ENCODE data around the gene PLB1. TPM values are rescaled to one million over a fixed set of nuclear protein-coding genes. Genes with fewer than 3 reads are reported as not detected.
A peak's percentile ranks its signal among the peaks of the same experiment; 100 is the strongest.

Gene PLB1
- polyA plus RNA-seq, 3 donors = 1.2 to 1.7 (median 1.4) TPM

DNA sequence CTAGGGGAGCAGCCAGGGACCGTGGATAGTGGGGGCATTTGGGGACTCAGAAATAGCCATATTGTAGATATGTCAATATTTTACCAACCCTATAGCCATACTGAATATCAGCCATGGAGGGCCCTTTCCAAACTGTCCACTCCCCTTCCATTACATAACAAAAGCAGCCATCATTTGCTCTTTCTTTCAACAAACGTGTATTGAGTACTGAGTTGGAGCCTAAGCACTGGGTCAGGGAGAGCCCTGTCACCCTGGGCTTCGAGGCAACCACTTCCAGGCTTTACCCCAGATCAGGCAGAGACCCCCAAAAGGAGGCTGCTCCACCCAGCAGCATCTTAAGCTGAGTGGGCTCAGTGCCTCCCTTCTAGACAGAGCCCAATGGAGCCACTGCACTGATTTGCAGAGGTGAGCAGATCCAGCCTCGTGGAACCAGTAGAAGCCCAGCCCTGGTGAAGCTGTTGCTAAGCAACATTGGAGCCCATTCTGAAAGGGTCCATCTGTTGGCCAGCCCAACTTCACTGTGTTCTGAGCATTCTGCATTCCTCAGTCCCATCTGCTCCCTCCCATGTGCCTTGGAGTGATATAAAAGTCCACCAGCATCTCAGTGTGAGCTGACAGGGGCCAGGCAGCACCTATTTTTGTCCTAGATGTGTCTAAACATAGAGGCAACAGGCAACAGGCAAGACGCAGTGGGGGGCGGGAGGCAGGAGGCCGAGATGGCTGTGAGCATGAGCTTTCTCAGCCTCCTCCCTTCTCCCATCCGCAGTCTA is 112.1 kb downstream of the PLB1 start:
- DNase-seq (ENCODE audit: low read depth in 3 of 3, low spot score in 2 of 3) = no peak

DNA sequence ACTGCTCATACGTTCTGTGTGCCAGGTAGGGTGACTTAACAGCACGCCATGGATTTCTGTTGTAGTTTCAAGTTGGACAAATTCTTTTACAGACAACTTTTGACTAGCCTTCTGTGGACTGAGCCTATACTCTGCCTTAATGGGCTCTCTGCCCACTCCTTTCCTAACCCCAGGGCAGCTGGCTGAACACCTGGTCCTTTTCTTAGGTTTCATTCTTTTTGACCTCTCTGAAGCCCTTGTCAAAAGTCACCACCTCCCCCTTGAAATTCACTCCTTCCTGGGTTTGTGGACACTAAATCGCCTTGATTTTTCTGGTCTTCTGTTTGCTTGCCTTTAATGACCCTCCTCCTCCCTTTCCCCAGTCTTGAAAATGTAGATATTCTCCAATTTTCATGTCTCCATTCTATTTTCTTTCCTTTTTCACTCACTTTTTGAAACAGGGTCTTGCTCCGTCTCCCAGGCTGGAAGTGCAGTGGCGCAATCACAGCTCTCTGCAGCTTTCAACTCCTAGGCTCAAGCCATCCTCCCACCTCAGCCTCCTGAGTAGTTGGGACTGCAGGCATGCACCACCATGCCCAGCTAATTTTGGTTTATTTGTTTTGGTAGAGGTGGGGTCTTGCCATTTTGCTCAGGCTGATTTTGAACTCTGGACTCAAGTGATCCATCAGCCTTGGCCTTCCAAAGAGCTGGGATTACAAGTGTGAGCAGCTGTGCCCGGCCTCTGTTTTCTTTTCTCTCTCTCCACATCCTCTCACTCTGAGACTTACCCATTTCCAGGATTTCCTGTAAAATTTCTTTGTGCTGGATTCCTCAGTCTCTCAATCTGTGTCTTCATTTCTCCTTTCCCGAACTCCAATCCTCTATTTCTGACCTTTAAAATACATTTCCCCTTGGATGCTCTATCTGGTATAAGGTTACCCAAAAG is 112.9 kb downstream of the PLB1 start:
- DNase-seq (ENCODE audit: low read depth in 3 of 3, low spot score in 2 of 3) = no peak

DNA sequence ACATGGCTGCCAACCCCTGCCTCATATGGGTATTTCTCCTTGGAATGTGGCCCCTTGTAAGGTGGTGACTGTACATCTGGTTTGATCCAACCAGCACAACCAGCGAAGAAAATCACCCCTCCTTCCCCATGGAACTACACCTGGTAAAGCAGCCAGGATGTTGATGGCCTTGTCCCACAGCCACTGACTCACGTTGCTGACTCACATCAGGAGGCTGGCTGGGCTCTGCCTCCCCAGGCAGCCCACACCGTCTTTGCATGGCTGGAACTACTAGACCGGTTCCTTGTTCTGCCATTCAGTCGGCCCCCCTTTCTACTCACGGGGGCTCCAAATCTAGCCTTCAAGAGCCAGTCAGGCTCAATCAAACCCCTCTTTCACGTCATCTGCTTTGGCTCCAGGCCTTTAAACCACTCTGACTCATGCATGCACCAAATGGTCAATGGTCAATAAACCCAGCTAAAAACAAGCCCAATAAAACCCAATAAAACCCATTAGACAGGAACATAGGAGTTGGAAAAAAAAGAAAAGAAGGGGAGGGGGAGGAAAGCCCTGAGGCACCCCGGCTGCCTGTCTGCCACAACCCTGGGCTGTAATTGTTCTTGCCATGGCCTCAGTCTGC is 114.8 kb downstream of the PLB1 start:
- DNase-seq (ENCODE audit: low read depth in 3 of 3, low spot score in 2 of 3) = no peak

DNA sequence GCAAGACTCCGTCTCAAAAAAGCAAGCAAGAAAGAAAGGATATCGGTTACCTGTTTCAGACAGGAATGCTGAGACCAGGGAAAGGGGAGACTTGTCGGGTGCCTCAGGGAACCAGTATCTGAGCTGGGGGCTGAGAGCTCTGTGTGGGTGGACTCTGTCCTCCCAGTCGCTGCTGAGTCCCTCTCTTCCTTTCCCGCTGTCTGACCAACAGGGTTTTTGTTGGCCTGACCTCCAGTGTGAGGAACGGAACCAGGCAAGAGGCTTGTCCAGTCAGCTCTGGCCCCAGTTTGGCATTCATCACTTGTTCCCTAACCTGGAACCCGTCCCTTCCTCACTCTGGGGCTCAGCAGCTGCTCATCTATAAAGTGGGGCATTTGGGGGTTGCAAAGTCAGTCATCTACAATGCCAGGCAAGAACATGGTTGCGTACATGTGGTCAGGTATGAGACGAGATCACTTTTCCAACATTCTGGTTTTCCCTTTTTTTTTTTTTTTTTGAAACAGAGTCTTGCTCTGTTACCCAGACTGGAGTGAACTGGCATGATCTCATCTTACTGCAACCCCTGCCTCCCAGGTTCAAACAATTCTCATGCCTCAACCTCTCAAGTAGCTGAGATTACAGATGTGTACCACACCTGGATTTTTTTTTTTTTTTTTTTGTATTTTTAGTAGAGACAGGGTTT is 116.4 kb downstream of the PLB1 start:
- no peak for DNase-seq (ENCODE audit: low read depth in 3 of 3, low spot score in 2 of 3)

DNA sequence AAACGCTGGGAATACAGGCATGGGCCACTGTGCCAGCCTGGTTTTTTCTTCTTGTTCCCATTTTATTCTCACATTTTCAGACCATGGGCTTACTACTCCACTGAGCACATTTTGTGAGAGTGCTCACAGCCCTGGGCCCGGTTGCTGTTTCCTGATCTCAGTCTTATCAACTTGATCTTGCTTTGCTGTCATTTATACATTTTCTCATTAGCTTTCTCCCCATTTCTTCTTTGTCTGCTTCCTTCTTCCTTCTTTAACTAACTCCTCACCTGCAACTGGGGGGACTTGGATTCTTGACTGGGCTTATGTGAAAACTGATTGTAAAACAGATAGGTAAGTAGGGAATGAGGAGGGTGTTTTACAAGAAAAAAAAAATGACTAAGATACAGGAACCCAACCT is 117.3 kb downstream of the PLB1 start:
- no peak for DNase-seq (ENCODE audit: low read depth in 3 of 3, low spot score in 2 of 3)

DNA sequence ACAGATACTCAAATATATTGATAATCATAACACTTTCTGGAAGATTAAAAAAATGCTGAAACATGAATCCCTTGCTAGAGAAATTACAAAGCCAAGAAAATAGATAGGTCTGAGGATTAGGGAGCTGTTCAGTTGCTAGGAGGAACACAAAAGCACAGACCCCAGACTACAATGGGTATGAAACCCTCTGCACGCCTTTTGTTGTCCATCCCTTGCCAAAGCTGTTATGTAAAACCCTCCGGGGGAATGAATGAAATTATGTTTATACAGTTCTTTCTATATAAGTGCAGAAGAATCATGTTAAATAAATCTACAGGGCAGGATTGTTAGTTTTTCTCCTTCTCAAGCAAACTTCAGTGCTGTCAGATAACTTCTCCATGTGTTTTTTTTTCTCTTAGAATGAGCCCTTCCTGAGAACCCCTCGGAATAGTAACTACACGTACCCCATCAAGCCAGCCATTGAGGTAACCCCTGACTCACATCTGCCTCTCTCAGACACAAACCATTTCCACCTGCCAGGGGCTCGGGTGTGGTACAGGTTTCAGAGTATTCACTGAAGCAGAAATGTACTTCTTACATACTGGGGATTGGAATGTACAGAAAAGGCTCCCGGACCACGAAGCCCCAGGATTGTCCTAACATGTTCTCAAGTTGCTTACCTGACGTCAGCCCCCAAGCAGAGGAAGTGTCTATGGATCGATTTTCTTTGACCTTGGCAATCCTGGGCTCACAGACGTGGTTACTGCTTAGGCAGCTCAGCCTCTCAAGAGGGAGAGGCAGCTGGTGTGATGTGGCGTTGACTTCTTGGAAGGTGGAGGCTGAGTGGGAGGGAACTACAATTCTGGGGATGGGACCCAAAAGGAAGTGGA is 118.0 kb downstream of the PLB1 start:
- DNase-seq (ENCODE audit: low read depth in 3 of 3, low spot score in 2 of 3) = no peak

DNA sequence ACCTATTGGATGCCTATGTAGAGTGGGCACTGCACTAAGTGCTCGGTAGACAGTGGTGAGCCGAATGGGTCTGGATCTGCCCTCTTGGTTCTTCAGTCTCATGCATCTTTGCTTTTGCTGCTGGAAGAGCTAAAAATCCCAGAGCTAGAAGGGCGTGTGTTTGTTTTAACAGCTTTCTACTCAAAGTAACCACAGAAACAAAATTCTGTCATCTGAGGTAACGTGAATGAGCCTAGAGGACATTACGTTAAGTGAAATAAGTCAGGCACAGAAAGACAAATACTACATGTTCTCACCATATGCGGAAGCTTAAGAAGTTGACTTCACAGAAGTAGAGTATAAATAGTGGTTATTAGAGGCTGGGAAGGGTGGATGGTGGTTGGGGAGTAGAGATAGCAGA is 119.8 kb downstream of the PLB1 start:
- DNase-seq (ENCODE audit: low read depth in 3 of 3, low spot score in 2 of 3) = no peak

DNA sequence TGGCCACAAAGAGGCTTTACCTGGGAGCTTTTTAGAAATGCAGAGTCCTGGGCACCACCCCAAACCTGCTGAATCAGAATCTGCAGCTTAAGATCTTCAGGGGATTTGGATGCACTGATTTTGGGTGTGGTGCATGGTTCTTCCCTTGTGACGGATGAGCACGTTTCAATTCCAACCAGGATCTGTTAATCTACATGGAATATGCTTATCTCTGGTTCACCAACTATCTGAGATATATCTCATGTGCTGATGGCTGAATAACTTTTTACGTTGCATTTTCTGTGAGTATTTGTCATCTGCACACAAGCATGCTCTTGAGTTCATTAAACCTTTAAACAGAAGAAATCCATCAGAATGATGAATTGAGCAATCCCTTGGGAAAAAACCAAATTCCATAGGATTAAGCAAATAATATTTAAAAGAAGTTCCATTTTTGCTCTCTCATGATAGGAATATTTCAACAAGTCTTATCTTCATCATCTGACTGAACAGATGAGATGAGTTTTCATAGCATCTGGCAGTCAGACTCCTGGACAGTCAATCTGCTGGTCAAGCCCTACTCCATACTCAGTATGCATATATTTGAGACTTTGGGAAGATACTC is 120.6 kb downstream of the PLB1 start:
- DNase-seq (ENCODE audit: low read depth in 3 of 3, low spot score in 2 of 3) = no peak

DNA sequence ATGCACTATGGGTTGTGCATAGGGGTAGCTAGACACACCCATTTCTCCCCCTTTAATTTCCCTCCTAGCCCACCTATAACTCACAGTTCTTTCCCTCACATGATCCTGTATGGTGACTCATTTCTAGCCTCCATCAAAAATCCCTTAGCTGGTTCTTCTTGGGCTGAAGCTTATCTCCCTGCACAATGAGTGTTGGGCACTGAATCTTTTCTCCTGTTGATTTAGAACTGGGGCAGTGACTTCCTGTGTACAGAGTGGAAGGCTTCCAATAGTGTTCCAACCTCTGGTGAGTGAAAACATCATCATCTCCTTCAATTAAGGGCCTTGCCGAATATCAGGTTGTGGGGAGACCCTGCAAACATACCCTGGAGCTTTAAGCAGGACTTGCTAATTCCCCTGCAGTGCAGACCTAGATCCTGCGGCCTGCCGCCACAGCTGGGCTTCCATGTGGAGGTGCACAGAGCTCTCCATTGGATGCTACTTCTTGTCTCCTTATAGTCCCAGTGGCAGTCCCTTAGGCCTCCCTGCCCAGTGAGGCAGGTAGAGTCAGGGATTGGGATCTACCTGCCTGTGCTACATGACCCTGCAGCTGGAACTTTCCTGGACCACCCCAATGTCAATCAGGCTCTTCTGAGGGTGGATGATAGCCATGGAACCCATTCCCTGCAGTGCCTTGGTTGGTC is 121.8 kb downstream of the PLB1 start:
- no peak for DNase-seq (ENCODE audit: low read depth in 3 of 3, low spot score in 2 of 3)

DNA sequence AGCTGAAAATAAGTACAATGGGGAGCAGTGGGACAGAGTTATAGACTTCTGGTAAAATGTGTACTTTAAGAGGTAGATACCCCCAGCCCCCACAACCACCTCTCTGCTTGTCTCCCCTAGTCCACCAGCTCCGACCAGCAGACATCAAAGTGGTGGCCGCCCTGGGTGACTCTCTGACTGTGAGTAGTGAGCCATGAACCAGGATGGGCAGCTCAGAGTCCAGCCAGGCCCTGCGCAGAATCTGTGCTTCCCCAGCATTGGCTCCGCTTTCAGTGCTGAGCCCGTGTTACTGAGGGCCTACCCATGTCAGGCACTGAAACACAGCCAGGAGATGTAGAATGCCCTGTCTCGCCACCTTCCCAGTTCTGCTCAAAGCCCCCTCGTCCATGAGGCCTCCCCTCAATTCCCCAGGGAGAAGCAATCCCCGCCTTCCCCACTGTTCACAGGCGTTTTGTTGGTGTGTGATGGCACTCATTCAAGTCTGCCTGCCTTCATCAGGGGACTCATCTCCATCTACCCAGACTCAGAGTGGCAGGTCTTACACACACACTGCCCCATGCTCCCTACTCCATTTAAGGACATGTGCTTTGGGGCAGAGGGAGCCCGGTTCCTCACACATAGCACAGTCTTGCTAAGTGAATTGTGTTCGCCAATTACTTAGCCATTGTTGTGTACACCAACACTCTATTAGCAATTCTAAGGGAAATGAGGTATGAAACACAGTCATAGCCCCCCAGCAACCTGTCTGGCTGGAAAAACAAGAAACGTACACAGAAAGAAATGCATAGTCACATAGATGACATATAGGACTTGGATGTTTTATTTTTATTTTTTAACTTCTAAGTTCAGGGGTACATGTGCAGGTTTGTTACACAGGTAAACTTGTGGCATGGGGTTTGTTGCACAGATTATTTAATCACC is 122.6 kb downstream of the PLB1 start:
- no peak for DNase-seq (ENCODE audit: low read depth in 3 of 3, low spot score in 2 of 3)

DNA sequence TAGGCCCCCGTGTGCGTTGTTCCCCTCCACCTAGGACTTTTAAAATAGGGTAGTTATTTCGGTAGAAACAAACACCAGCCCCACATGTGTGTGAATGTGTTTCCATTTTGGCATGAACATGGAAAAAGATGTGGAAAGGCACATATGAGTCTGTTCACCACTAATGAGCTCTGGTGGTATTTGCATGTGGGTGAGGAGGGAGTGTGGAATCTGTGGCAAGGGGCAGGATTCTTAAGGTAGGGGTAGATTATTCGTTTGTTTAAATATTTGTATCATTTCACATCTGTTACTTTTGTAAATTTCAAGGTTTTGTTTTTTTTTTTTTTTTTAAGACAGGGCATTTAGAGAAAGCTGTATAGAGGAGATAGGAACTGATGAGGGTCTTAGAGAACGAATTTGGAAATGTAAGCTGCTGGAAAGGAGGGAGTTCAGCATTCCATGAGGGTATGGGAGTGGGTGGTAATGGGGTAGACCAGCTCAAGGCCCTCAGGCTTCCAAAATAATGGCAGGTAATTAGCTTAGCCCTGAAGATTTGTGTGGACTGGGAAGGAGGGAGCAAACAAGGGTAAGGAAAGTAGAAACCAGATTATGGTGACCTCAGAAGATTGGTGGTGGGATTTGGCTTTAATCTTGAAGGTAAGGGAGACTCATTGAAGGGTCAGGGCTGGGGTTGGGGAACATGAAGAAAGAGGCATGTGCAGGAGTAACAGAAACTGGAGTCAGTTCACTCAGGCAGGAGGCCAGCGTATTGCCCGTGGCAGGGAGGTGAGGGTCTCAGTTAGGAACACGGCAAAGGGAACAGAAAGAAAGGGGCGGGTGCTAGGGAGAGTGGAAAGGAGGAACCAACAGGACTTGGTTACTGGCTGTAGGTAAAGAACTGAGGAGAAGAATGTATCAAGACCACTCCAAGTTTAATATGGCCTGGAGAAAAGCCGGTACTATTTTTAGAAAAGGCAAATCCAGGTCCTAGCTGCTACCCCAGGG is 123.6 kb downstream of the PLB1 start:
- DNase-seq (ENCODE audit: low read depth in 3 of 3, low spot score in 2 of 3) = no peak

DNA sequence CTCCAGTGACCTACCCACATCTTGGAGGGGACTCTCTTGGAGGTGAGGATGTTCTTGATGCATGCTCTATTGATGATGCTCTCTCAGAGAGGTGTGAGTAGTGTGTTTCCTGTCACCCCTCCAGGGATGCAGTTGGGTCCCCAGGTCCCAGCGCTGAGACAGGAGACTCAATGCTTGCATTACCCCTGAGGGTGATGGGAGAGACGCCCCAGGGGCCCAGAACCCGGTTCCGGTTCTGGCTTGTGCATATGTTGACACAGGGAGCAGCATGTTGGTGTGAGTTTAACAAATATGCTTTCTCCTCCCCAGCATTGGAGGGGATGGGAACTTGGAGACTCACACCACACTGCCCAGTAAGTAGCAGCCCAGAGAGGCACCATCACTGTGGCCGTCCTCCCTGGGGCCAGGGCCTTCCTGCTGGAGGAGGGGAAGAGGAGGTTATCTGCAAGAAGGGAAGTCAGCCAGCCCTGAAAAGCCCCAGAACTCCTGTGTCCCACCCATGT is 124.5 kb downstream of the PLB1 start:
- no peak for DNase-seq (ENCODE audit: low read depth in 3 of 3, low spot score in 2 of 3)

DNA sequence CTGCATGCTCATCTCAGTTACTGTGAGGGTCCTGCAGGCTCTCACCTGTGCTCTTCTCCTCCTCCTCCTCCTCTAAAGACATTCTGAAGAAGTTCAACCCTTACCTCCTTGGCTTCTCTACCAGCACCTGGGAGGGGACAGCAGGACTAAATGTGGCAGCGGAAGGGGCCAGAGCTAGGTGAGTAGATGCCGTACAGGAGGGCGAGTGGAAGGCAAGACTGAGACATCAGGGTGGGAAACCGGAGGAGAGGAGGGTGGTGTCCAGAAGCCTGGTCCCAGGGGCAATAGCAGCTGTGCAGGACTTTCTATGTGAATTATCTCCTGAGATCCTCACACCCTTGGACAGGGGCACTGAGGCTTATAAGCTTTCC is 124.9 kb downstream of the PLB1 start:
- DNase-seq (ENCODE audit: low read depth in 3 of 3, low spot score in 2 of 3) = no peak

DNA sequence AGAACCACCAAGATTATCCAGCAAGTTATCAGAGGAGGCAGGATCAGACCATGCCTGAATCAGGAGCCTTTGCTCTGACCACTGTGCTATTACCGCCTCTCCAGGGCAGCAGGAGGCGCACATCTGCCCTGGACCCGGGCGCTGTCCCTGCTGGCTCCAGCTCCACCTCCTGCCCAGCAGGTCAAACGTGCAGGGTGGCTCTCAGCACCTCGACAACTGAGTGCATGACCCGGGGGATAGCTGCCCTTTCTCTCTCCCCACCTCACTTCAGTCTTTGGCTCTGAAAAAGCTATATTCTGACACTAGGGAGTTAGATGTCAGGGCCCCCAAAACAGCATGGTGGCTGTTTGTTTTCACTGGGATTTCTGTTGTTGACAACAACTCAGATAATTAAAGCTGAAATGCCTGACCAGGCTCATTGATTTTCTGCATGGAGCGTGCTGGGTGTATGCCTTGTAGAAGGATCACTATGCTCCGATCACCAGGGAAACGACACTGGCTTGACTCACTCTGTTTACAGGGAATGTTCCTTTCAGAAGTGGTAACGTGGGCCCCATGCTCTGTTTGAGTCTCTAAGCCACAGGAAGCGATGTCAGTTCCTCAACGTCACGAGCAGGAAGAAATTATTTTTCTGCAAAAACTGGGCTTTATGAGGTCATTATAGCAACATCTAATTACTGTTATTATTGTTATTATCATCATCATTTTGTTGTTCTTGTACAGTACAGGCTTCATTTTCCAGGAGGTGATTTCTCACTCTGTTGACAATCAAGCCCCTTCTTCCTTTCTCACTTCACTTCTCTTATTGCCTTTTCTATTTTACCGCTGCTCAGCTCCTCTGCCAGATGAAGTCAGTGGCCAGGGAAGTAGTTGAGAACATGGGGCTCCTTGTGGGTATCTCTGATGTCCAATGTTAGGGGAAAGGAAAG is 125.6 kb downstream of the PLB1 start:
- DNase-seq (ENCODE audit: low read depth in 3 of 3, low spot score in 2 of 3) = peak in 1 of 3 donors; percentile 62

DNA sequence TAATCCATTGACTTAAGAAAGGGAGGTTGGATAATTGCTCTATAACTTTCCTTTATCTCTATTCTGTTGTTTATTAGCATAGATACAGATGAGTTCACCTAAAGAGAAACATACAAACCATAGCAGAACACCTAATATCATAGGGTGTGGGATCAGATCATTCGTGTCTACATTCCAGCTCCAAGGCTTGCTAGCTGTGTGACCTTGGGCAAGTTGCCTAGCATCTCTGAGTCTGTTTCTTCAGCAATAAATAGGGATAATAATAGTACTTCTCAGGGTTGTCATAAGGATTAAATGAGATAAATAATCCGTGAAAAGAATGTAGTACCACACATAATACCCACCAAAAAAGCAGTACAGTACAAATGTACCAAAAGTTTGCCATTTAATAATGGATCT is 126.2 kb downstream of the PLB1 start:
- DNase-seq (ENCODE audit: low read depth in 3 of 3, low spot score in 2 of 3) = no peak
